IPS-20b (cell line): ENCODE data around the gene TNS3.

Source experiments
- H3K27ac ChIP-seq: one replicate; pipeline ENCODE4 v1.5.1; 2013; ENCODE audit warnings: low read length
- H3K27me3 ChIP-seq: 2 replicates; pipeline ENCODE4 v1.6.1; 2013; ENCODE audit warnings: mild to moderate bottlenecking, low read length, inconsistent platforms; ENCODE audit not compliant: insufficient read depth
- H3K36me3 ChIP-seq: 2 replicates; pipeline ENCODE4 v1.6.1; 2013; ENCODE audit warnings: low read depth, mild to moderate bottlenecking, inconsistent platforms, low read length, moderate library complexity; ENCODE audit not compliant: insufficient read depth
- H3K4me1 ChIP-seq: 2 replicates; pipeline ENCODE4 v1.6.1; 2013; ENCODE audit warnings: mild to moderate bottlenecking, control low read depth, inconsistent platforms, low read length, moderate library complexity; ENCODE audit not compliant: insufficient read depth
- H3K4me3 ChIP-seq: 2 replicates; pipeline ENCODE4 v1.5.1; 2013; ENCODE audit warnings: mild to moderate bottlenecking, low read length, inconsistent platforms
- H3K9ac ChIP-seq: 2 replicates; pipeline ENCODE4 v1.6.1; 2013; ENCODE audit warnings: low read depth, mild to moderate bottlenecking, inconsistent platforms, low read length, moderate library complexity
- H3K9me3 ChIP-seq: 2 replicates; pipeline ENCODE4 v1.6.1; 2013; ENCODE audit warnings: mild to moderate bottlenecking, low read depth, low read length, inconsistent platforms; ENCODE audit not compliant: insufficient read depth

Gene TNS3

DNA sequence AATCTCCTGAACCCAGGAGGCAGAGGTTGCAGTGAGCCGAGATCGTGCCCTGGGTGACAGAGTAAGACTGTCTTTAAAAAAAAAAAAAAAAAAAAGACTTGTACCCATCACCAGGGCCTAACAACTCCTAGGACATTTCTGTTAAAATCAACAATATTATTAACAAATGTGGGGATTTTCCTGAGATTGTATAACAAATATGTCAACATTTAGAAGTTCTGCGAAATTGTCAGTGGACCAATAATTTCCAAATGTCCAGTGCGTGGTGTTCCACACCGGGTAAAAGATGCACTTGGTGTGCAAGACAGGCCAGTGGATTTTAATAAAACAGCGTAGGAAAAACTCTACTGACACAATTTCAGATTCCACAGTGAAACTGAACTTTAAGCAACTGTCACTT lies 71.1 kb downstream of the TNS3 start:
- no peaks in the 10 kb centered on the region for H3K36me3 ChIP-seq
- H3K27ac ChIP-seq, result no peak overlapping the region

DNA sequence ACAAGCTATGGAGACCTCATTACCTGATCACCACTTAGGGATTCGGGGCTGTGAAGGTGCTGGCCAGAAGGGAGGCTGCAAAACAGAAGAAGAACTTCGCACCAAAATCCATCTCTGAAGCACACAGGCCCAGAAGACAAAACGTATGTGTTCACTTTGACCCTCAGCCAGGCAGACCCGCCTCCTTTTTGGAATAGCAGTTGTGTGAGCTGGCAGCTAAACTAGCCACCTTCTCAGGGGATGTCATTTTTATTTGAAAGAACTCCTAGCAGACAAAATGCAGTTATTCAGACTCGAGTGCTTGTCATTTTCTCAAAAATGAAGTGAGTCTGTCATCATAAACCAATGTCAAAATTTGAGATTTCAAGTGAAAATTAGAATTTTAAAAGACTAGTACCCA lies 71.7 kb downstream of the TNS3 start:
- no peaks in the 10 kb centered on the region for H3K4me1 ChIP-seq
- H3K36me3 ChIP-seq, result no peaks in the 10 kb centered on the region
- no peak overlapping the region for H3K4me3 ChIP-seq
- H3K27me3 ChIP-seq, result no peaks in the 10 kb centered on the region
- H3K9ac ChIP-seq, result no peak overlapping the region
- no peaks in the 10 kb centered on the region for H3K9me3 ChIP-seq
- no peak overlapping the region for H3K27ac ChIP-seq

More for the DNA sequence above, 71.1 kb downstream of the TNS3 start:
- Histone ChIP-seq H3K27me3 (no peaks in the 10 kb centered on the region), H3K4me1 (no peaks in the 10 kb centered on the region), H3K9ac (no peak overlapping the region), H3K4me3 (no peak overlapping the region), H3K9me3 (no peaks in the 10 kb centered on the region)

- H3K36me3 ChIP-seq, result no peaks in the 10 kb centered on the region
- H3K27me3 ChIP-seq, result no peaks in the 10 kb centered on the region
- no peak overlapping the region for H3K9ac ChIP-seq
- no peak overlapping the region for H3K27ac ChIP-seq
- no peaks in the 10 kb centered on the region for H3K9me3 ChIP-seq
- no peaks in the 10 kb centered on the region for H3K4me1 ChIP-seq
- H3K4me3 ChIP-seq, result no peak overlapping the region
Measured at GRCh38 chr7:47509571-47509970, 72.3 kb downstream of the TNS3 start.

DNA sequence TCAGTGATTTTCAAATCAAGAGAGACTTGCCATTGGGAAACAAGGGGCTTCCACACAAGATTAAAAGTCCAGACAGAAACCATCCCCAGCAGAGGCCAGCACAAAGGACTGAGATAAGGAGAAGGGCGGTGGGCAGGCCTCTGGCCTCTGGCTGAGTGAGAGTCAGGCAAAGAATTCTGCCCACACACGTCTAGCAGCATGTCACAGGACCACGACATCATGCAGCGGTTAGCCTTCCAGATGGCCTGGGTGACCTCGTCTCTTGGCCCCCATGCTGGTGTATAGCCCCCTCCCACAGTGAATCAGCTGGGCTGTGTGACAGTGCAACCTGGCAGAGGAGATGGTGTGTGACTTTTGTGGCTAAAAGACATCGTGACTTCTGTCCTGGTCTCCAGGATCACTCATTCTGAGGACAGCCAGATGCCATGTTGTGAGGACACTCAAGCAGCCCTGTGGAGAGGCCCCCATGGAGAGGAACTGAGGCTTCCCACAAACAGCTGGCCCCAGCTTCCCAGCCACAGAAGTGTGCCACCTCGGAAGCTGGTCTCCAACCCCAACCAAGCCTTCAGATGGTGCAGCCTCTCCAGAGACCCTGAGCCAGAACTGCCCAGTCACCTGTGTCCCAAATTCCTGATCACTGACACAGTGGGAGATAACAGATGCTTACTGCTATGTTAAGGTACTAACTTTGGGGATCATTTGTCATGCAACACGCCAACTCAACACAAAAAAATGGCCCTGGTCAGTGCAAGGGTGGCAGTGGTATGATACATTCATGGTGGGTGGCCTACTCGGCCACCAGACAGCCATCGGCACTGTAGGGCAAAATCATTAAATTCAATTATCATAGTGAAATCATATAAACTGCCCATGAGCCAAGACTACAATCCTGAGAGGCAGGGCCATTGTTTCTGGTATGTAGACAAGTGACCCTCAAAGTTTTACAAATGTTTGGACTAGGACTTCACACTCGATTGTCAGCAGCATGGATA lies 73.2 kb downstream of the TNS3 start:
- Histone ChIP-seq H3K9ac (no peak overlapping the region), H3K36me3 (no peaks in the 10 kb centered on the region), H3K4me1 (no peaks in the 10 kb centered on the region), H3K27me3 (no peaks in the 10 kb centered on the region), H3K27ac (no peak overlapping the region), H3K4me3 (no peak overlapping the region), H3K9me3 (no peaks in the 10 kb centered on the region)

- no peaks in the 10 kb centered on the region for H3K27me3 ChIP-seq
- H3K4me1 ChIP-seq, result no peaks in the 10 kb centered on the region
- no peak overlapping the region for H3K4me3 ChIP-seq
- H3K36me3 ChIP-seq, result no peaks in the 10 kb centered on the region
- no peaks in the 10 kb centered on the region for H3K9me3 ChIP-seq
- no peak overlapping the region for H3K9ac ChIP-seq
- no peak overlapping the region for H3K27ac ChIP-seq
Measured at GRCh38 chr7:47507522-47507921, 74.4 kb downstream of the TNS3 start.

GRCh38 chr7:47506382-47507339 lies 75.2 kb downstream of the TNS3 start:
- H3K9ac ChIP-seq, result no peak overlapping the region
- no peaks in the 10 kb centered on the region for H3K27me3 ChIP-seq
- H3K4me1 ChIP-seq, result no peaks in the 10 kb centered on the region
- H3K36me3 ChIP-seq, result no peaks in the 10 kb centered on the region
- H3K9me3 ChIP-seq, result no peaks in the 10 kb centered on the region
- no peak overlapping the region for H3K27ac ChIP-seq
- no peak overlapping the region for H3K4me3 ChIP-seq

DNA sequence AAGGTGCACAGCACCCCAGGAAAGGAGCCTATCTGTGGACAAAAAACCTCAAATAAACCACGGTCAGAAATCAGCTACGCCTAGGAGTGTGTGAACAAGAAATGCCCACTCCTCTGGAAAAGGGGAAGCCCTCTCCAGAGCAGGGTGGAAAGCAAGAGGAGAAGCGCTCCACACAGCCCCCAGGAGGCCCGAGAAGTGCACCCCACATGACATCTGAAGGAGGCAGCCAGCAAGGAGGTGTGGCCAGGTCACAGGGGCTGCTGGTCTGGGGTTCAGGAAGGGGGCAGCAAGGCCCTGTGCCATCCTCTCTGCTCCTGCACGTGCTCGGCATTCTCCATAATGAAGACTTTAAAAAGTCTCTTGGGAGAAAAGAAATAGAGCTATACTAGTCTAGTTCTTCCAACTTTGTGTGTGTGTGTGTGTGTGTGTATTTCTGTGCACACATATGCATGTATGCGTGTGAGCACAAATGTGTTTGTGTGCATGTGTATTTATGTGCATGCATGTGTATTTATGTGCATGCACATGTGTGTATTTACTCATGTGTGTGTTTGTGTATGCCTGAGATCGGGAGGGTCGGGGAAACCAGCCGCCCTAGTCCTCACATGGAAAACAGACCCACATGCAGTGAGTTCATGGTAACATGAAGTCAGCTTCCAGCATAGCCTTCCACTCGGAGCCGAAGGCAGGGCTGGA lies 76.5 kb downstream of the TNS3 start:
- H3K4me3 ChIP-seq, result no peak overlapping the region
- H3K4me1 ChIP-seq, result no peaks in the 10 kb centered on the region
- no peaks in the 10 kb centered on the region for H3K9me3 ChIP-seq
- H3K27ac ChIP-seq, result no peak overlapping the region
- no peaks in the 10 kb centered on the region for H3K27me3 ChIP-seq
- no peak overlapping the region for H3K9ac ChIP-seq
- H3K36me3 ChIP-seq, result no peaks in the 10 kb centered on the region

GRCh38 chr7:47504551-47505311 lies 77.2 kb downstream of the TNS3 start:
- Histone ChIP-seq H3K4me1 (no peaks in the 10 kb centered on the region), H3K4me3 (no peak overlapping the region), H3K9ac (no peak overlapping the region), H3K27me3 (no peaks in the 10 kb centered on the region), H3K36me3 (no peaks in the 10 kb centered on the region), H3K9me3 (no peaks in the 10 kb centered on the region), H3K27ac (no peak overlapping the region)

- Histone ChIP-seq H3K36me3 (no peaks in the 10 kb centered on the region), H3K27me3 (no peaks in the 10 kb centered on the region), H3K27ac (no peak overlapping the region), H3K9me3 (no peaks in the 10 kb centered on the region), H3K4me3 (no peak overlapping the region), H3K4me1 (no peaks in the 10 kb centered on the region), H3K9ac (no peak overlapping the region)
Measured at GRCh38 chr7:47503281-47503680, 78.6 kb downstream of the TNS3 start.

DNA sequence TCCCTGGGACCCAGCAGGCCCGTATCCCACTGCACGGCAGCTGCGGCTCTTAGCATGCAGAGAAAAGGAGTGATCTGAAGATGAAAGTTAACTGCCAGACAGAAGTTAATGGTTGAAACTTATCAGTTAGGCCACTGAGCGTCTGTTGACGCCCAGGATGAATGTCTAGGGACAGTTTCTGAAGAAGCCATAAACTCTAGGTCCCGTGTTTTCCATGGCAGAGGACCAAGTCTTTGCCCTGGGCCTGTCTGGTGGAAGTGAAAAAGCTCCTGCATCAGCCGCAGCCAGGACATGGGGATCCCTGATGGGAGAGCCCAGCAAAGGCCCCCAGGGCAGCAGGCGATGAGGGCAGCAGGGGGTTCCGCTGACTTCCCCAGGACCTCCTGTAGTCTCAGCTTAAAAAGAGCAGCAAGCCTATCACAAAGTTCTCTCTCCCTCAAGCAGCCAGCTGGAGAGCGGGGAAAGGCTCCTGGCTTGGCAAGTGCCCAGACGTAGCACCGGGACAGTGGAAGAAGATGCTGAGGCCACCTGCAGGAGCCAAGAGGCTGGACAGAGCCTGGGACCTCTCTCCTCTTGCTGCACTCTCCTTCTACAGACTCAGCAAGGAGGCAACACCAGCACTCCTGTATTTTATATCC lies 79.6 kb downstream of the TNS3 start:
- Histone ChIP-seq H3K4me1 (no peaks in the 10 kb centered on the region), H3K9me3 (no peaks in the 10 kb centered on the region), H3K27ac (no peak overlapping the region), H3K36me3 (no peaks in the 10 kb centered on the region), H3K4me3 (no peak overlapping the region), H3K9ac (no peak overlapping the region), H3K27me3 (no peaks in the 10 kb centered on the region)
